ENCODE data around the gene NPLOC4. TPM values are rescaled to one million over a fixed set of nuclear protein-coding genes. Genes with fewer than 3 reads are reported as not detected.

NPLOC4 gene
- total and polyA plus RNA-seq, 2 of the 13 experiments (the other 11 are each of a cell fraction or from before 2014, with no cell fraction given): 57.0 to 97.0 TPM

GRCh38 chr17:81519284-81520020 is 117.5 kb downstream of the NPLOC4 start (continued):
- no peak for TF ChIP-seq ZNF280D (CRISPR knock-in tag; IDR thresholded peaks at IDR 0.05)
- TF ChIP-seq, protein P1, sequence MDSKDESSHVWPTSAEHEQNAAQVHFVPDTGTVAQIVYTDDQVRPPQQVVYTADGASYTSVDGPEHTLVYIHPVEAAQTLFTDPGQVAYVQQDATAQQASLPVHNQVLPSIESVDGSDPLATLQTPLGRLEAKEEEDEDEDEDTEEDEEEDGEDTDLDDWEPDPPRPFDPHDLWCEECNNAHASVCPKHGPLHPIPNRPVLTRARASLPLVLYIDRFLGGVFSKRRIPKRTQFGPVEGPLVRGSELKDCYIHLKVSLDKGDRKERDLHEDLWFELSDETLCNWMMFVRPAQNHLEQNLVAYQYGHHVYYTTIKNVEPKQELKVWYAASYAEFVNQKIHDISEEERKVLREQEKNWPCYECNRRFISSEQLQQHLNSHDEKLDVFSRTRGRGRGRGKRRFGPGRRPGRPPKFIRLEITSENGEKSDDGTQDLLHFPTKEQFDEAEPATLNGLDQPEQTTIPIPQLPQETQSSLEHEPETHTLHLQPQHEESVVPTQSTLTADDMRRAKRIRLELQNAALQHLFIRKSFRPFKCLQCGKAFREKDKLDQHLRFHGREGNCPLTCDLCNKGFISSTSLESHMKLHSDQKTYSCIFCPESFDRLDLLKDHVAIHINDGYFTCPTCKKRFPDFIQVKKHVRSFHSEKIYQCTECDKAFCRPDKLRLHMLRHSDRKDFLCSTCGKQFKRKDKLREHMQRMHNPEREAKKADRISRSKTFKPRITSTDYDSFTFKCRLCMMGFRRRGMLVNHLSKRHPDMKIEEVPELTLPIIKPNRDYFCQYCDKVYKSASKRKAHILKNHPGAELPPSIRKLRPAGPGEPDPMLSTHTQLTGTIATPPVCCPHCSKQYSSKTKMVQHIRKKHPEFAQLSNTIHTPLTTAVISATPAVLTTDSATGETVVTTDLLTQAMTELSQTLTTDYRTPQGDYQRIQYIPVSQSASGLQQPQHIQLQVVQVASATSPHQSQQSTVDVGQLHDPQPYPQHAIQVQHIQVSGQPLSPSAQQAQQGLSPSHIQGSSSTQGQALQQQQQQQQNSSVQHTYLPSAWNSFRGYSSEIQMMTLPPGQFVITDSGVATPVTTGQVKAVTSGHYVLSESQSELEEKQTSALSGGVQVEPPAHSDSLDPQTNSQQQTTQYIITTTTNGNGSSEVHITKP (CRISPR knock-in tag; IDR thresholded peaks at IDR 0.05; ENCODE audit: low read depth): no peak
- no peak; the same call in 1 of the 2 replicates for TF ChIP-seq SMAD3 (CRISPR knock-in tag; IDR thresholded peaks at IDR 0.05)
- no peak for TF ChIP-seq TBL1XR1 (IDR thresholded peaks at IDR 0.05; ENCODE audit: borderline replicate concordance, low read length, partially characterized antibody)
- peak; percentile 46 for TF ChIP-seq RAD21 (CRISPR knock-in tag; IDR thresholded peaks at IDR 0.05)
- no peak; the same call in 1 of the 2 replicates for TF ChIP-seq ZNF619 (CRISPR knock-in tag; IDR thresholded peaks at IDR 0.05)
- TF ChIP-seq ZNF468 (CRISPR knock-in tag; IDR thresholded peaks at IDR 0.05): no peak; the same call in 1 of the 2 replicates
- TF ChIP-seq ZNF780A (CRISPR knock-in tag; IDR thresholded peaks at IDR 0.05): no peak; the same call in 1 of the 2 replicates
- TF ChIP-seq ZNF10 (CRISPR knock-in tag; IDR thresholded peaks at IDR 0.05; ENCODE audit: borderline replicate concordance, low read depth): no peak
- peak; percentile 71 for TF ChIP-seq SPEN (CRISPR knock-in tag; IDR thresholded peaks at IDR 0.05; ENCODE audit: low read depth)
- TF ChIP-seq KAT7 (CRISPR knock-in tag; IDR thresholded peaks at IDR 0.05; ENCODE audit: borderline replicate concordance): no peak
- TF ChIP-seq, protein P2, sequence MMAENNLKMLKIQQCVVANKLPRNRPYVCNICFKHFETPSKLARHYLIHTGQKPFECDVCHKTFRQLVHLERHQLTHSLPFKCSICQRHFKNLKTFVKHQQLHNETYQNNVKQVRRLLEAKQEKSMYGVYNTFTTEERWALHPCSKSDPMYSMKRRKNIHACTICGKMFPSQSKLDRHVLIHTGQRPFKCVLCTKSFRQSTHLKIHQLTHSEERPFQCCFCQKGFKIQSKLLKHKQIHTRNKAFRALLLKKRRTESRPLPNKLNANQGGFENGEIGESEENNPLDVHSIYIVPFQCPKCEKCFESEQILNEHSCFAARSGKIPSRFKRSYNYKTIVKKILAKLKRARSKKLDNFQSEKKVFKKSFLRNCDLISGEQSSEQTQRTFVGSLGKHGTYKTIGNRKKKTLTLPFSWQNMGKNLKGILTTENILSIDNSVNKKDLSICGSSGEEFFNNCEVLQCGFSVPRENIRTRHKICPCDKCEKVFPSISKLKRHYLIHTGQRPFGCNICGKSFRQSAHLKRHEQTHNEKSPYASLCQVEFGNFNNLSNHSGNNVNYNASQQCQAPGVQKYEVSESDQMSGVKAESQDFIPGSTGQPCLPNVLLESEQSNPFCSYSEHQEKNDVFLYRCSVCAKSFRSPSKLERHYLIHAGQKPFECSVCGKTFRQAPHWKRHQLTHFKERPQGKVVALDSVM (CRISPR knock-in tag; IDR thresholded peaks at IDR 0.05): no peak
- TF ChIP-seq ZNF556 (CRISPR knock-in tag; IDR thresholded peaks at IDR 0.05; ENCODE audit: borderline replicate concordance): 0 out of 2 replicates have a peak, but pooled peaks have one; percentile 45
- no peak for TF ChIP-seq ZNF17 (CRISPR knock-in tag; IDR thresholded peaks at IDR 0.05)
- no peak for TF ChIP-seq ZNF746 (CRISPR knock-in tag; IDR thresholded peaks at IDR 0.05)
- no peak for TF ChIP-seq ZNF484 (CRISPR knock-in tag; IDR thresholded peaks at IDR 0.05; ENCODE audit: borderline replicate concordance, low read depth)
- TF ChIP-seq FOSL2 (CRISPR knock-in tag; IDR thresholded peaks at IDR 0.05): peak; percentile 92
- no peak for TF ChIP-seq HNRNPL (IDR thresholded peaks at IDR 0.05; ENCODE audit: low read depth, low read length)
- no peak for TF ChIP-seq LCORL (IDR thresholded peaks at IDR 0.05)
- TF ChIP-seq LCORL (CRISPR knock-in tag; IDR thresholded peaks at IDR 0.05): peak; percentile 84
- TF ChIP-seq RBAK (CRISPR knock-in tag; IDR thresholded peaks at IDR 0.05): no peak
- TF ChIP-seq MED1 (CRISPR knock-in tag; IDR thresholded peaks at IDR 0.05): peak; percentile 11; the same call in 1 of the 2 replicates

Measured in HepG2 (cell line).